HCEC 1CT (cell line): Measurements from ENCODE around the gene TMX4.

Experiments
- DNase-seq: peaks from one replicate; pipeline ENCODE4 v3.0.0-alpha.2; 2017

TMX4 gene

DNA sequence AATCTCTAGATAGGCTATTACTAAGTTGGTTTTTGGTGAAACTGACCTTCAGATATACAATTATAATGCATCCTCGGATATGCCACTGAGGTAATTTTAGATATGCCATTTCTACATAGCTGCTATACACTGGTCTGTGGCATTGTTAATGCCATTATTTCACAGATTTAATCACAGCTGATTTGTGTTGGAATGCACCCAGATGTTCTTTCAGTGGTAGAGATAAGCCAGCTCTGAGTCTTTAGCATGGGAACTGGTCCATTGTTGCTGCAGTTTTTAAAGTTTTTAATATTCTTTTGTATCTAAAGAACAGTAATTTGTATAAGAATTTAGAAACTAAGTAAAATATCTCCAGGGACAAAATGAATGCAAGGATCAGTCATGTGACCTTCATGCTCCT, 6.8 kb downstream of the TMX4 start:
- DNase-seq: no peak

DNA sequence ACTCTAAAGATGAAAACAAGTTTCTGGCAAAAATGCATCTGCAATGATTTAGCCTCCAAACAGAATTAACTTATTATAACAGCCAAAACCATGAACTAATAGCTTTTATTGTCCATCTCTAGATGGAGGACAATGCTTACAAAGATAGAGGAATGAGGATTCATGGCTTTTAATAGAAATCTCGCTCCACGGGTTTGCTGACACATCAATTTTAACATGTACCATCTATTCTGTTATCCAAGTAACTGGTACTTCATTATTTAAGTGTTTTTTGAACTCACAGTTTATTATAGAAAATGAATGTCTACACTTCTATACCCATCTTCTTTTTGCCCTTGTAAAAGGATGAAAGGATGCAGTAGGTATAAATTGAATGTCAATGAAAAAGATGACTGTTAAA, 10.8 kb downstream of the TMX4 start:
- no peak for DNase-seq

DNA sequence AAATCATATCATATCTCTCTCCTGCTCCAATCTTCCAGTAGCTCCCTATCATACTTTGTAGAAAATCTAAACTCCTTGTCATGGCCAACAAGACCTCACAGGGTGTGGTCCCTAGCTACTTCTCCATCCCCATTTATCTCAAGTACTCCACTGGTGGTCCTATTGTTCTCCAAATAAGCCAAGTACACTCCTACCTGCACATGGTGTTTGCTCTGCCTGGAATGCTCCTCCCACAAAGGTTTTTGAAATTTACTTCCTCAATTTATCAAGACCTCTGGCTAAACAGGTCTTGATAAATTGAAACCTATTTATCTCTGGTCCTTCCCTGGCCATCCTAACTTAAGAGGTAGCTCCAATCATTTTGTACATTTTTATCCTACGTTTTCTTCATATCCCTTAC, 12.1 kb downstream of the TMX4 start:
- no peak for DNase-seq

GRCh38 chr20:8005575-8006366, 13.8 kb downstream of the TMX4 start:
- DNase-seq: no peak

GRCh38 chr20:8005033-8005432, 14.5 kb downstream of the TMX4 start:
- DNase-seq: no peak

DNA sequence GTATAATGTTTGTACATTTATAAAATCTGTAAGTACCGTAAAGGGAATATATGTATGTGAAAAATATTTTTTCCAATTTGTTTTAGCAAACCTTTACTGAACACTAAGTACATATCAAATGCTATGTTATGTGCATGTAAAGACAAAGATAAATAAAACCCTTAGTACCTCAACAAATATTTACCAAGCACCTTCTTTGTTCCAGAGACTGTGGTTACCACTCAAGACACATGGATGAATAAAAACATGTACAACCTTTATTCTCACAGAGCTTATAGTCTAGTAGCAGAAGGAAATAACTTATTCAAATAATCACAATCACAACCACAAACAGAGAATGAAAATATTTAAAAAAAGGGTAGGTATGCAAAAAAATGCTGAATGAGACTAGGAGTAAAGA, 17.5 kb downstream of the TMX4 start:
- DNase-seq: no peak

DNA sequence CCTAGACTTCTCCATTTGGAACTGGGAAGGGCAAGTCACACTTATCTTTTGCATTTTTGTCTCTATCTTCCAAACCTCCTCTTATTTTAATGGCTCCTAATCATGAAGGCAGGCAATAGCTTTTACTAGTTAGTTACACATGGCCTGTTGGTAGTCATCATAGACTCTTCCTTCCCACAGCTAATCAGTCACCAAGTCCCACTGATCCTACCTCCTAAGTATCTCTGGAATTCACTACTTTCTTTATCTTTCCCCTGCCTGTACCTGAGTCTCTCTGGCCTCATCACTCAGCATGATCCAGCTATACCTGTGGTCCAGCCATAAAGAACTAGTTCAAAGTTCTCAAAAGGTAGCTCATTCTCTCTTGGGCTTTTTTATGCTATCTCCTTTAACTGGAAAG, 18.8 kb downstream of the TMX4 start:
- DNase-seq: no peak

GRCh38 chr20:7996898-7997297, 22.7 kb downstream of the TMX4 start:
- DNase-seq: no peak

DNA sequence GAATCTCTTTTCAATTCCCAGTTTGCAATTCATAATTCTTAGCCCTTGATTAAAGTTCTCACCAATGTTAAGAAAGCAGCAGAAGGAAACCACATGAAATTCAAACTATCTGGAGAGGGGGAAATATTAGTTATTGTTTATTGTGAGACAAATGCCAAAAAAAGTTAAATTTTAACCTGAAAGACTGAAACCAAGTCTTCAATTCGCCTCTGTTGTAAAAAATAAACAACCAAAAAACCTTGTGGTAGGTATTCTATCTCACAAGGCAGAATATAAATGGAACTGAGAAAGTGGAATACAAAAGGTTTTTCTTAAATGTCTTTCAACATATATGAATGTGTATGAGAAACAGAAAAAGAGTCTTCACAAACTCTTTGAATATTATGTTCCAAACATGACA, 24.8 kb downstream of the TMX4 start:
- DNase-seq: no peak

DNA sequence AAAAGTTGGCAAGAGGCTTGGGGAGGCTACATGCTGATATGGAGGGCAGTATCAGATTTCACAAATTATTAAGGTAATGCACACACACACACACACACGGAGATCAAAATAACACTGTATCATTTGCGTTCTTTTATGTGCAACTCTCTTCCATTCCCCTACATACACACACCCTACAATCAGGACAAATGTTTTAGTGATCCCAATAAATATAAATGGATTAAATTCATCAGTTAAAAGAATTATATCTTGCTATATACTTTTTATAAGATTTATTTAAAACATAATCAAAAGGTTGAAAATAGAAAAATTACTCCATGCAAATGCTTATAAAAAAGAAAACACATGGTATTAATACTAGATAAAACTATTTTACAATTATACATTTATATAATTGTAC, 25.9 kb downstream of the TMX4 start:
- DNase-seq: no peak

- no peak for DNase-seq
Observed at GRCh38 chr20:7993238-7993637, 26.3 kb downstream of the TMX4 start.

DNA sequence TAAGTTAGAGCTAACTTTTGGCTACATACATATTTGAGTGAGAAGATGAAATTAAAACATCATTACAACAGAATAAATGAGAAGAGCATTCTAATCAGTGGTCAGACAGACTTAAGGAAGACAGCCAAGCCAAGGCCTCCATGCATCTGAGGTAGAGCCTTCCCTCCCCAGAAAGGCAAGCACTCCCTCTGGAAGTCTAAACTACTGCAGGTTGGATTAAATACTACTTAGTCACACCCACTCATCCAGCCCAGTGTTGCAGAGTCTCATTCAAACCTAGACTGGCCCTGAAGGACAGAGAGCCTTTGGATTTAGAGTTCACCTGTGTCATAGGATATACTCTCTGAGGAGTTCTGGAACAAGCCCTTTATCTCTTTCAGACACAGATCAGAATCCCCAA, 29.2 kb downstream of the TMX4 start:
- no peak for DNase-seq

GRCh38 chr20:7989379-7989778, 30.2 kb downstream of the TMX4 start:
- DNase-seq: no peak

DNA sequence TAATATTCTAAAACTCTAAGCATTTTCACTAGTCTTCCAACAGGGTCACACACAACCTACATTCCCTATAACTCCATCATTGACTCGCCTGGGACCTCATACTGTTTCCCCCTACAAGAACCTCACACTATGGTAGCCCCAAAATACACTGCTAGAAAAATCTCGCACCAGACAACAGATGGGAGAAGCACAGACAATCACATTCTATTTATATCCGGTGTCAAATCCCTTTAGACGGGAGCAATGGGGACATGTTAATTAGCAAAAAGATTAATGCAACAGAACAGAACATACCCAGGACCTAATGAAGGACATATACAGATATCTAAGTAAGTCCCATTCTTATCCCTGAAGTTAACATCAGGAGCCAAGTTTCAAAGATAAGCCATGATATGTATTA, 33.6 kb downstream of the TMX4 start:
- no peak for DNase-seq

DNA sequence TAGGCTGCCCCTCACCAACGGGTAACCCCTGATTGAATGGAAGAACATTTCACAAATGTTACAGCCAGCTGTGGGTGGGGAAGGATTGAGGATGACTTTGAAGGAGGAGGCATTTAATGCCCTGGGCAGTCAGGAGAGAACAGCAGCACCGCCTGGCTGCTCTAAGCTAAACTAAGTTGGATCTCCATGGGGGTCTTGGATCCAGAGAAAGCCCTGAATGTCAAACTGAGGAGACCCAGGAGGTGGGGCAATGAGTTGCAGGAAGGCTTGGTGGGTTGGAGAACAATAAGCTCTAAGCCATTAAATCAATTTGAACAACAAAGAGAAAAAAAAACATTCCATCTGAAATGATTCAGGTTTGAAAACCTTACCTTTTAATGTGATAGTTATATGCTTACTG, 35.4 kb downstream of the TMX4 start:
- no peak for DNase-seq

DNA sequence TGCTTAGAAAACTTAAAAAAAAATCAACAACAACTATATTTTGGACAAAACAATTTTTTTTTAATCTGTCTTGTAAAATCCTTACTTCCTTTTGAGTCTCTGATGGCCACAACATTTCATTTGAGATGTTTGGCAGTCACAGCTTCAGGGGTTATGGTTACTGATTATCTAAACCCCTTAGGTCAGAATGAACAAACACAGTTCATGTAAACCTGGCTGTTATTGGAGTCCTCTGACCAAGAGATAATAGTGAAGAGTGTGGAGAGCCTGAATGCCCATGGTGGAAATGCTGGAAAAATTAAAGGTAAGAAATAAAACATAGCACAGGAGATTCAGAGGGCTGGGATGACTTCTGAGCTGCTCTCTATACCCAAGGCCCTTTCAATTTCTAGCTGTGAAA, 38.2 kb downstream of the TMX4 start:
- no peak for DNase-seq

DNA sequence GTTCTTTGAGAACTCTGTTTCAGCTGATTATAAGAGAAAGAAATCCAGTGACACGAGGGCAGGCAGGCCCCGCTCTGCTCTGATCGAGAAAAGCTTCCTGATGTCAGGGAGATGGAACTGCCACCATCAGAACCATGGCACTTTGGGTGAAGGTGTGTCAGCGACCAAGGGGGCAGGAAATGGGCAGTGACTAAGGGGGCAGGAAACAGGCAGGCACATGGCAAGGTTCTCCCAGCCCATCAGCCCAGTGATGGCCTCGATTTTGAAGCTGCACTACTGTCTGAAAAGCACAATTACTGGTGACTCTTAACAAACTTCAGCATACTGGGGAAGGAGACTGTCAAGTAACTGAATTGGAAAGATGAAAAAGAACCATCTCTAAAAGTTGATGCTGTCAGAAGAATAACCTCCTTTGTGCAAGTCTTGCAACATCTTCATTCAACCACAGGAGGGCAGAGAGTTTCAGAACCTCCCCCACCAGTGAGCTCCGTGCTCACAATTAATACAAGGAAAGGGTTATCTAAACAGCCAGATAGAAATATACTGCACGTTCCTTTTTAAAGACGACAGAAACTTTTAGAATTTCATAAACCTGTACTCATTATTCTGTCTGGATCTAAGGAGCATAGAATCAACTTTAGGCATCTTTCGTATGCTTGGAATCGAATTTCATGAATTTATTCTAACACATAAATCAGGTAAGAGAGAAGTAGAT, 39.1 kb downstream of the TMX4 start:
- peak; percentile 53 for DNase-seq

GRCh38 chr20:7977709-7978108, 41.9 kb downstream of the TMX4 start:
- no peak for DNase-seq

- DNase-seq: no peak
Observed at GRCh38 chr20:7975851-7976414, 43.6 kb downstream of the TMX4 start.

GRCh38 chr20:7974785-7975435, 44.7 kb downstream of the TMX4 start:
- DNase-seq: no peak

GRCh38 chr20:7971536-7972280, 47.9 kb downstream of the TMX4 start:
- peak; percentile 1 for DNase-seq

- peak; percentile 61 for DNase-seq
Observed at GRCh38 chr20:7967199-7967844, 52.2 kb downstream of the TMX4 start.

DNA sequence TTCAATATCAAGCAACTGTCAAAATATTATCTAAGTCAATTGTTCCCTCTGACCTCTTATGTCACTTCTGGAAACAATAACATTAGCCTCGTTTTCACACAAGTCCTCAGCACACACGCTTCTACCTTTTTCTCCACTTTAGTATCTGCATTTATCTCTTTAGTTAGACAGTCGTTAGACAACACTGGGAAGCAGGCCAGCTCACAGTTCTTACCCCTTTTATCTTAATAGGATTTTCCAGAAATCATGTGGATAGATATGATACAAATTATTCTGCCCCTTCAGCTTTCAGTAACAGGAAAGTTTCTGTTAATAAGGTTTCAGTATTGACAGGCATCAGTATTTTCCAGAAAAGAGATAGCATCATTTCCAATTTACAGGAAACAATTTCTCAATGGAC, 53.4 kb downstream of the TMX4 start:
- no peak for DNase-seq
